GM19372 (cell line): ENCODE measurements around the gene SHISA6.

Experiments
- ATAC-seq: cut with Tn5 transposase; IDR thresholded peaks from one replicate; pipeline ENCODE4 v1.9.1; 2021; ENCODE audit warnings: mild to moderate bottlenecking, low read depth, moderate library complexity; ENCODE audit not compliant: unreplicated experiment

The SHISA6 gene

DNA sequence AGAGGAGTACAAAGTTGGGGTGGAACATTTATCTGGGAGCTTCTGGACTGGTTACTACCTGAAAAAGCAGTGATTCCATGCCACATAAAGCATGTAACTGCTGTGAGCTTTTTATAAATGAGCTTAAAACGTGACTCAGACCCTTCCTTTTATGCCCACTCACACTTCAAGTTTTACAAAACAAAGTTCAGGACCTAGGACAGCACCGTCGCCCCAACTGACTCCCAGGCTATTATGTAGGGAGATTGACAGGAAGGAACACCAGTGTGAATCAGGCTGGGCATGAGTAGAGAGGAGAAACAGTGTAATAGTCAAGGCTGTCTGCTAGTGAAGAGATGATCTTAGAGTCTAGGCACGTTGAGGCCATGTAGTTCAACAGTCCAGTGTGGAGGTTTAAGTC, 265.6 kb downstream of the SHISA6 start:
- ATAC-seq, result no peak

GRCh38 chr17:11511696-11512095, 270.7 kb downstream of the SHISA6 start:
- no peak for ATAC-seq

DNA sequence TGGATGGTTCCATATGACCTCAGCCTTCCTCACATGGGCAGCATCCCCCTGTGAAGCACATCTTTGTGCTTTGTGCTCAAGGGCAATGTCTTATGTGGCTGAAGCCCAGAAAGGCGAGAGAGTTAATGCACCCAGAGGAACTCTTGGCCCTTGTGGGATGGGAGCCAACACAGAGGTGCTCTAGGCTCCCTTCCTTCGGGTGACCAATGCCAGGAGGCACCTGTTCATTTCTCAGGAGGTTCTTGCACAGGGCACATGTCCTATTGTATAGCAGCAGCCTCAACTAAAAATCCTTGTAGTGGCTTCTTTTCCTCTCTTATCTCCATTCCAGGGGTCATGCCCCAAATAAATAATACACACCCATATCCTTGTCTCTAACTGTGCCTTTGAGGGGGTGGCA, 273.6 kb downstream of the SHISA6 start:
- no peak for ATAC-seq

- no peak for ATAC-seq
Measured at GRCh38 chr17:11514981-11515680, 274.1 kb downstream of the SHISA6 start.

DNA sequence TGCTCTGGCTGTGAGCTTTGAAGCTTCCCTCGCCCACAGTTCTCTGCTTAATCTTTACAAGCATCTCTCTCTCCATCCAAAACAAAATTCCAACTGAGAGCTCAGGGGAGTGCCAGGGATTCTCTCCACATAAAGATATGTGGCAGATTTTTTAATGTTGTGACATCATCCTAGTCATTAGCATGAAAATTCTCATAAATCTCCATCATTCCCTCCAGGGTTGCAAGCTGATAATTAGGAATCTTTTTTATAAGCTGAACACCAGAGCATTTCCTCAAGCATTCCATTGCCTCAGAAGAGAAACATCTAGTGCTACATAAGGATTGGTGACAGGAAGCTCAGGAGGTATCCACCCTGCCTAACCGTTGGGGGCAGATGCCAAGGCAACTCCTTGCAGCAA, 274.9 kb downstream of the SHISA6 start:
- ATAC-seq, result no peak

- no peak for ATAC-seq
Measured at GRCh38 chr17:11535231-11535630, 294.2 kb downstream of the SHISA6 start.

DNA sequence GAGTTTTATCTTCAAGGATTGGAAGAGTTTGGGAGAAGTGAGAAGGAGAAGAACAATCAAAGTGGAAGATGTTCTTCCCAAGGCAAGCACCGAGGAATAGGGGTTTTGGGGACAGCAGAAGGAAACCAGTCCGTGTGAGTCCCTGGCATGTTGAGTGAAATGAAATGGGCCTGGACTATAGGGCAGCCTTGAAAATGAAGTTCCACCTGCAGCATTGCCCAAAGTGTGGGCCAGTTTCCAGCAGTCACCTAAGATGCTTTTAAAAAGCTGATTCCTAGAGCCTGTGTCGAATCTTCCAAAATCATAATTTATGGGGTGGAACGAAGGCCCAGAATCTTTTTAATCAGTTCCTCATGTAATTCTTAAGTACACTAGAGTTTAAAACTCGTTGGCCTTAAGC, 297.4 kb downstream of the SHISA6 start:
- ATAC-seq, result no peak

DNA sequence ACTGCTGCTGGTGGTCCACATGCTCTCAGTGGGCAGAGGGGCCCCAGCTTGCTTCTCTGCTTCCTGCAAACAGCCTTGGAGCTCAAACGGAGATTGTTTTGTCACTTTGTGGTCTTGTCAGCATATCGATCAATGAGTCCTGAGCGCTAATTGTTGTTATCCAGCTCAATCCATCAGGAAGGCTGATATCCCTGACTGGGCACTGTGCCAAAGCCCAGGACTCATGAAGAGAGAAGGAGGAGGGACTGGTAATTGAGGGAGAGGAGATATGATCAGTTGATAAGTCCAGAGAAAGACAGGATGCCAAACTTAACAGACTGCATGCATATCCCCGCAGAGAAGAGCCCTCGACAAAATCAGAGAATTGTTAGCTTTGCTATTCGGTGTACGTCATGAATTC, 298.6 kb downstream of the SHISA6 start:
- no peak for ATAC-seq

GRCh38 chr17:11545002-11545401, 304.0 kb downstream of the SHISA6 start:
- no peak for ATAC-seq

DNA sequence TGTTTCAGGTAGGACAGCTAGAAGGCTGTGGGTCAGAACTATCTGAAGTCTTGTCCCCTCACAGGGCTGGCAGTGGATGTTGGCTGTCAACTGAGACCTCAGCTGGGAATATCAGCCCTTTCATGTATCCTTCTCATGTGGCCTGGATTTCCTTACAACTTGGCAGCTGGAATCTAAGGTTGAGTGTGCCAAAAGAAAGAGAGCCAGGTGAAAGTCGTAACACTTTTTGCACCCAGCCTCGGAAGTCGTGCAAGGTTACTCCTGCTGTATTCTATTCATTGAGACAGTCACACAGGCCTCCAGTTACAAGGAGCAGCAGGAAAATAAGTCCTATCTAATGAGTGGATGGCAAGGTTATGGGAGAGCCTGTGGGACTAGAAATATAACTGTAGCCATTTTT, 304.7 kb downstream of the SHISA6 start:
- no peak for ATAC-seq

DNA sequence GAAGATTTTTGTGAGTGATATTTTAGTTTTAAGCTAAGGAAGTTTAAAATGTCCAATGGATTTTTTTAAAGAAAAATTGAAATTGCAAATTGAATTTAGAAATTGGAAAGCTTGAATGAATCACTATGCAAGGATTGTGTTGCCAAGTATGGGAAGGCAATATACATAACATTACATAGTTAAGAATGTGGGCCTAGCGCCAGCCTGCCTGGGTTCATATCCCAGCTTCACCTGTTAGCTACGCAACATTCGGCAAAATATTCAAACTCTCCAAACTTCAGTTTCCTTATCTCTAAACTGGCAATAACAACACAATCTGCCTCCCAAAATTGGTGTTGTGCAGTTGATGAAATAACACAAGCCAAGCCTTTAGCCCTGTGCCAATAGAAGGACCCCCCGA, 306.8 kb downstream of the SHISA6 start:
- no peak for ATAC-seq

DNA sequence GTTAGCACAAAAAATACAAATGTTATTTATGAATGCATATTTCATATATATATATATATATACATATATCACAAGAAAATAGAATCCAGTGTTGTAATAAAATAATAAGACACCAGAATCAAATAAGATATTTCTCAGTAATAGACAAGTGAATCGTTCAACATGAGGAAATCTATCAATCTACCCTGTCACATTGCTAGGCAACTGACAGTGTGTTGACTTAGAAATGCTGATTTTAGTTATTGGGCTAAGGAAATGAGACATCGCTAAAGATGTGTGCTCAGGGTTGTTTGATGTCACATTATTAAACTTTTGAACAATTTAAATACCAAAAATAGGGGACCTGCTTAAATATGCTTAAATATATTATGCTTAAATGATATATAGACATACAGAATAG, 307.4 kb downstream of the SHISA6 start:
- no peak for ATAC-seq

DNA sequence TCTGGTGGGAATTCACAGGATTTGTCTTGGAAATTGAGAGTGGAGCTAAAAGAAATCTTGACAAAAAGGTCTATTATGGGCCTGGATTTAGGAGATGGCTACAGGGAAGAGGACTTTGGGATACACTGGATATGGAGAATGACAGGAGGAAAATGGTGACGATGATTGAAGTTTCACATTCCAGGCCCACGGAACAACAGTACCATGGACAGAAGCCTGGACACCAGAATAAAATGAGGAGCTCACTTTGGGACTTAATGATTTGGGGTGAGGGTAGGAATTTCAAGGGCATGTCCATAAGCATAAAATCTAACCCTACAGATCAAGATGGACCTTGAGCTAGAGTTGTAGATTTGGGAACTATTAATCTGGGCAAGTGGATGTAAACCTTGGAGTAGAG, 309.4 kb downstream of the SHISA6 start:
- no peak for ATAC-seq

- no peak for ATAC-seq
Measured at GRCh38 chr17:11551442-11551841, 310.4 kb downstream of the SHISA6 start.

GRCh38 chr17:11553135-11553534, 312.1 kb downstream of the SHISA6 start:
- ATAC-seq, result no peak

GRCh38 chr17:11554042-11554441, 313.0 kb downstream of the SHISA6 start:
- no peak for ATAC-seq

DNA sequence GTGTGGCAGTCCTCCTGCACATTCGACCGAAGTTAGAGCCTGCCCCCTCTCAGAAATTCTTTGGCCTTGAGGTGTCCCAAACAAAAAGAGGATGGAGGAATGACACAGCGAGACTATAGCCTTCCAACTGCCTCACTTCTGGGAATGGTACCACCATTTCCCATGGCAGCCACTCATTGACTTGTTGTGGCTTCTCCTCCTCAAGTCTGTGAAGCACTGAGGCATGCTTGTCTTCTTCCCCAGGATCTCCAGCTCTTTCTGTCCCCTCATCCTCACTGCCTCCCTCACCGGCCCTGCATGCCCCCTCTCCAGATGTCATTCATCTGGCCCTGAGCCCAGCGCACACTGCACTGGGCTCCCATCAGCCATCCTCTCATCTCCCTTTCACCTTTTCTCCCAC, 313.5 kb downstream of the SHISA6 start:
- no peak for ATAC-seq

GRCh38 chr17:11555530-11555929, 314.5 kb downstream of the SHISA6 start:
- no peak for ATAC-seq

DNA sequence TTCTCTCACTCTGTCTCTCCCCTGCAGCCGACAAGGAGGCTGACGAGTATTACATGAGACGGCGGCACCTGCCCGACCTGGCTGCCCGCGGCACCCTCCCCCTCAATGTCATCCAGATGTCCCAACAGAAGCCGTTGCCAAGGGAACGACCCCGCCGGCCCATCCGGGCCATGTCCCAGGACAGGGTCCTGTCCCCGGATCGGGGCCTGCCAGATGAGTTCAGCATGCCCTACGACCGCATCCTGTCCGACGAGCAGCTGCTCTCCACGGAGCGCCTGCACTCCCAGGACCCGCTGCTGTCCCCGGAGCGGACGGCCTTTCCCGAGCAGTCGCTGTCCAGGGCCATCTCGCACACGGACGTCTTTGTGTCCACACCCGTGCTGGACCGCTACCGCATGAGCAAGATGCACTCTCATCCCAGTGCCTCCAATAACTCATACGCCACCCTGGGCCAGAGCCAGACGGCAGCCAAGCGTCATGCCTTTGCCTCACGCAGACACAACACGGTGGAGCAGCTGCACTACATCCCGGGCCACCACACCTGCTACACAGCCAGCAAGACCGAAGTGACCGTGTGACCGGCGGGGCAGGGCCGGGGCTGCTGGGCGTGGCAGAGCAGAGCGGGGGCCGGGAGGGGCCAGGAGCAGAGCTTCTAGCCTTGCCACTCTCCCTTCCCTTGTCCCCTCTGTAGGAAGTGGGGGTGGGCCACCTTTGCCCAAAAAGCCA, 316.9 kb downstream of the SHISA6 start:
- ATAC-seq, result no peak

DNA sequence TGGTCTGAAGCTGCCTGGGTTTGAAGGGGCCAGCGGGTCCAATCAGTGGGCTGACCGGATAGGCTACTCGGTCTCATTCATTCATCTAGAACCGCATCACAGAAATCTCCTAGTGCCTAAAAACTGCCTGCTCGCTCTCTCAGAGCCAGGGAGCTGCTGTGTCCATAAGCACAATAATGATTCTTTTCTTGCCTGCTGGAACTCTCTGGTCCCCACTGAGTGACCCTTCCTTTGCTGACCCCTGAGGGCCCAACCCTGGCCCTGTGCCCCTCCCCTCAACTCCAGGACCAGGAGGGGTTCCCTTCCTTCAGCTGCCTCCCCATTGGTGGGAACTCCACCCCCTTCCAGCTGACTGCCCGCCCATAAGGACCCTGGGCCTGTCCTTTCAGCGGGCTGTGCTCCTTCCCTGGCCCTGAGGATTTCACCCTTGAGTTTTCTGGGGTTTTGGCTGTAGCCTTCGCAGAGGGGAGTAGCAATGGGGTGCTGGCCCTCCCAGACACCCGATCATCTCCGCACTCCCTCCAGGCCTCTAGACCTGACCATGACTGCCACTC, 317.7 kb downstream of the SHISA6 start:
- ATAC-seq, result no peak

DNA sequence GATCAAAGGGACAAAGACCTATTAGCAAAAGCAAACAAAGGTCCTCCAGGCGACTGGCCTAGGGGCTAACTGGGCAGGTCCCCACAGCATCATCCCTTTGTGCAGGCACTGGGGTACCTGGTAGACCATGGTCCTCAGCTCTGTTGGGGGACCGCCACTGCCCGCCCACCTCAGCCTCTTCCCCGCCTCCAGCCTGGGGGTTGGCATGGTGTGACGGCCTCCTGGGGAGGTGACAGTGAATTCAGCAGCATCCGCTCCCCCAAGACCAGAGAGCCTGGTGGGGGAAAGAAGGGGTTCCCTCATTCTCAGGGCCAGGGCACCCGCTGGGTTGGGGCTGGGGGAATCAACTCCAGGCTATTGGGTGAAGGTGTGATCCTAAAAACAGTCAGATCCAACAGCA, 318.6 kb downstream of the SHISA6 start:
- ATAC-seq, result no peak

DNA sequence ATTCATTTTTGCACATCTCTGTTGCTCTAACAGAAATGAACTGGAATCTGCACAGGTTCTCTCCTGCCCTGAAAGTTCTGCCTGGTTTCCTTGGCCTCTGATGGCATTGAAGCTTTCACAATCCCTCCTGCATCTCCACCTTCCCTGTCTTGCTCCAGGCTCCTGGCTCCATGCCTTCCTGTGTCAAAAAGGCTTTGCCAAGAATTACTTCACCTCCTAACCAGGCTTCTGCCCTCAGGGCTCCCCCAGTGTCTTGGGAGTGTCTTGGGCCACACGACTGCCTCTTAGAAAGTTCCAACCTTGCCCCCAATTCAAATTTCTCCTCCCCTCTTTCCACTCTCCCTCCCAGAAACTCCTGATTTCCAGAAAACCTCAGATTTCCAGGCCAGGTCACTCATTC, 320.3 kb downstream of the SHISA6 start:
- ATAC-seq, result no peak
